ENCODE data around the gene GLB1L2. TPM values are rescaled to one million over a fixed set of nuclear protein-coding genes. Genes with fewer than 3 reads are reported as not detected.

The GLB1L2 gene
- polyA plus RNA-seq, 1 of the 3 experiments (the other 2 are of a cell fraction), result 3.4 TPM

- H3K27ac ChIP-seq (ENCODE audit: low read depth in 2 of 2, low read length in 1 of 2), result no peak overlapping the region
- no peaks in the 10 kb centered on the region for H3K9me2 ChIP-seq
- no peak overlapping the region for H3K4me3 ChIP-seq (ENCODE audit: low read depth in 2 of 2, low read length in 1 of 2)
- peaks cover 0 to 3% of the 10 kb centered on the region in 2 experiments; a peak in 2 of 4 replicates for H3K4me1 ChIP-seq (ENCODE audit: control insufficient read depth in 1 of 2, insufficient read depth in 2 of 2, low read depth in 1 of 2, low read length in 1 of 2)
- H3K4me2 ChIP-seq, result no peak overlapping the region
- CTCF ChIA-PET, result no interaction called here
- H4K20me1 ChIP-seq (ENCODE audit: insufficient read depth), result no peaks in the 10 kb centered on the region
- no peak overlapping the region for H2AFZ ChIP-seq (ENCODE audit: low read depth)
- no peak overlapping the region for H3K9ac ChIP-seq
- DNase-seq, result no peak
- no peaks in the 10 kb centered on the region for H3K9me3 ChIP-seq
- peaks cover 7% of the 10 kb centered on the region; the same call in 1 of the 2 replicates for H3K27me3 ChIP-seq (ENCODE audit: insufficient read depth)
- no peaks in the 10 kb centered on the region for H3F3A ChIP-seq (replicated peaks; ENCODE audit: insufficient read depth)
- 77% methylated on average over 7 of the region's 7 CpGs for WGBS (ENCODE audit: low lambda C conversion rate)
- H3K36me3 ChIP-seq (replicated peaks in 1 of 2; ENCODE audit: control insufficient read depth in 1 of 2, insufficient read depth in 2 of 2, low read length in 1 of 2), result no peaks in the 10 kb centered on the region
- no peaks in the 10 kb centered on the region for H3K79me2 ChIP-seq (ENCODE audit: insufficient read depth)
- POLR2A ChIA-PET, result no interaction called here
- no peak for TF ChIP-seq USF2 (IDR thresholded peaks at IDR 0.05; ENCODE audit: borderline replicate concordance, low read depth, low read length)
Measured at GRCh38 chr11:134333312-134333711, 1.5 kb downstream of the GLB1L2 start.

- Histone ChIP-seq H3K79me2 (ENCODE audit: insufficient read depth) (no peaks in the 10 kb centered on the region), H3K9ac (no peak overlapping the region), H3K4me2 (no peak overlapping the region), H3K27ac (ENCODE audit: low read depth in 2 of 2, low read length in 1 of 2) (no peak overlapping the region), H3K9me3 (no peaks in the 10 kb centered on the region), H3K4me3 (ENCODE audit: low read depth in 2 of 2, low read length in 1 of 2) (no peak overlapping the region), H3K4me1 (ENCODE audit: control insufficient read depth in 1 of 2, insufficient read depth in 2 of 2, low read depth in 1 of 2, low read length in 1 of 2) (peaks cover 0 to 3% of the 10 kb centered on the region in 2 experiments; a peak in 2 of 4 replicates), H4K20me1 (ENCODE audit: insufficient read depth) (no peaks in the 10 kb centered on the region), H3K27me3 (ENCODE audit: insufficient read depth) (peaks cover 7% of the 10 kb centered on the region; the same call in 1 of the 2 replicates), H3K36me3 (replicated peaks in 1 of 2; ENCODE audit: control insufficient read depth in 1 of 2, insufficient read depth in 2 of 2, low read length in 1 of 2) (no peaks in the 10 kb centered on the region), H3F3A (replicated peaks; ENCODE audit: insufficient read depth) (no peaks in the 10 kb centered on the region), H2AFZ (ENCODE audit: low read depth) (no peak overlapping the region), H3K9me2 (no peaks in the 10 kb centered on the region)
- CTCF ChIA-PET, result interaction anchor here (0.9 kb wide), 1 partner anchor 20 kb away, joined by 3 read pairs; no protein-coding TSS in a partner anchor
- no peak for TF ChIP-seq RFX5 (IDR thresholded peaks at IDR 0.05; ENCODE audit: low read length)
- TF ChIP-seq USF2 (IDR thresholded peaks at IDR 0.05; ENCODE audit: borderline replicate concordance, low read depth, low read length), result no peak
- no peak for TF ChIP-seq ZBTB33 (IDR thresholded peaks at IDR 0.05; ENCODE audit: borderline replicate concordance, low read depth)
- TF ChIP-seq CTCF (IDR thresholded peaks at IDR 0.05), result no peak
- no peak for TF ChIP-seq RAD21 (IDR thresholded peaks at IDR 0.05; ENCODE audit: low read length)
- no peak for TF ChIP-seq SIN3A (IDR thresholded peaks at IDR 0.05; ENCODE audit: borderline replicate concordance, low read depth, low read length)
- no peak for TF ChIP-seq YY1 (IDR thresholded peaks at IDR 0.05; ENCODE audit: low read depth)
- no peak for TF ChIP-seq TEAD4 (IDR thresholded peaks at IDR 0.05; ENCODE audit: borderline replicate concordance, insufficient read depth)
- no peak for TF ChIP-seq FOXM1 (IDR thresholded peaks at IDR 0.05; ENCODE audit: low read depth)
- TF ChIP-seq NRF1 (IDR thresholded peaks at IDR 0.05; ENCODE audit: low read depth, low read length), result no peak
- TF ChIP-seq NFIC (IDR thresholded peaks at IDR 0.05; ENCODE audit: borderline replicate concordance), result no peak
- no peak for TF ChIP-seq EP300 (IDR thresholded peaks at IDR 0.05; ENCODE audit: borderline replicate concordance in 1 of 2, low read depth in 1 of 2, low read length in 1 of 2)
- POLR2A ChIA-PET, result no interaction called here
- 59% methylated on average over 3 of the region's 3 CpGs for WGBS (ENCODE audit: low lambda C conversion rate)
- no peak for DNase-seq
Measured at GRCh38 chr11:134333946-134334345, 2.2 kb downstream of the GLB1L2 start.
